ENCODE data around the gene UBE2E1. TPM values are rescaled to one million over a fixed set of nuclear protein-coding genes. Genes with fewer than 3 reads are reported as not detected.
A peak's percentile ranks its signal among the peaks of the same experiment; 100 is the strongest.

The UBE2E1 gene
- 74.6 TPM for total RNA-seq

DNA sequence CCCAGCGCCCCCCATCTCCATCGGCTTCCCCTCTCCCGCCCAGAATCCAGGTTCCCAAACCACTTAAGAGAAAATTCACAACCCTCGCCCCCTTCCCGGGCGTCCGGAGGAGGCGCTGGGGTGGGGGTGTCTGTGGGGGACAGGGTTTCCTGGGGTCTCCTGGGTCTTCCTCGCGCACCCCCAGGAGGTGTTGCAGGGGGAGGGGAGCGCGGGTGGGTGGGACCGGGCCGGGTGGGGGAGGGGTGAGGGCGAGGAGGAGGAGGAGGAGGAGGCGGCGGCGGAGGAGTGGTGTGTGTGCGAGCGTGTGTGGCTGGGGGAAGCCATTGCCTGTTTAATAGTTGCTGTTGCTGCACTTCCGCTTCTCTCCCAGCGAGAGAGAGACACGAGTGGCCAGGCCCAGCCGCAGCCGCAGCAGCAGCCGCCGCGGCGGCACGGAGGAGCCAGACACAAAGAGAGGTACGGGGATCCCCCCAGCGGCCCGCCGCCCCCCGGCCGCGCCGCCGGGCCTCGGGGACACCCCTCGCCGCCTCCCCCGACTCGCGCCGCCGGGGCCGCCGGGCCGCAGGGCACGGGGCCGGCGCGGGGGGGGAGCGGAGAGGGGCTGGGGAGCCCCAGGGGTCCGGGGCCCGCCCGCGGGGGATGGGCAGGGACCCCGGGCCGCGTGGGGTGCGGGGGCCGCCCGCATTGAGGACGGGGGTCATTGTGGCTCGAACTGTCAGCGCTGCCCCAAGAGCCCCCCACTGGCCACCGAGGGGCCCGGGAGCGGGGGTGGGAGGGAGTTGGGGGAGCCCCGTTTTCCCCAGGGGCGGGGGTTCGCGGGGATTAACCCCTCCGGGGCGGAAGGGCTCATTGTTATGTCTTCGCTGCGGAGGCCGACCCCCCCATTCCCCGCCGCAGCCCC, at the start of gene UBE2E1:
Gene UBE2E1, plus strand, starts transcription at position 323 of the 901 bp plus-strand sequence. CDS start 1,315 bp downstream, outside the sequence.
- peak within 1 kb of the TSS; percentile 63 to 66 for H3K27ac ChIP-seq
- DNase-seq (ENCODE audit: low spot score in 2 of 2), result peak in 1 of 2 donors; percentile 84
- H3K9me3 ChIP-seq, result no peaks in the 10 kb centered on the region
- TF ChIP-seq, protein P1, sequence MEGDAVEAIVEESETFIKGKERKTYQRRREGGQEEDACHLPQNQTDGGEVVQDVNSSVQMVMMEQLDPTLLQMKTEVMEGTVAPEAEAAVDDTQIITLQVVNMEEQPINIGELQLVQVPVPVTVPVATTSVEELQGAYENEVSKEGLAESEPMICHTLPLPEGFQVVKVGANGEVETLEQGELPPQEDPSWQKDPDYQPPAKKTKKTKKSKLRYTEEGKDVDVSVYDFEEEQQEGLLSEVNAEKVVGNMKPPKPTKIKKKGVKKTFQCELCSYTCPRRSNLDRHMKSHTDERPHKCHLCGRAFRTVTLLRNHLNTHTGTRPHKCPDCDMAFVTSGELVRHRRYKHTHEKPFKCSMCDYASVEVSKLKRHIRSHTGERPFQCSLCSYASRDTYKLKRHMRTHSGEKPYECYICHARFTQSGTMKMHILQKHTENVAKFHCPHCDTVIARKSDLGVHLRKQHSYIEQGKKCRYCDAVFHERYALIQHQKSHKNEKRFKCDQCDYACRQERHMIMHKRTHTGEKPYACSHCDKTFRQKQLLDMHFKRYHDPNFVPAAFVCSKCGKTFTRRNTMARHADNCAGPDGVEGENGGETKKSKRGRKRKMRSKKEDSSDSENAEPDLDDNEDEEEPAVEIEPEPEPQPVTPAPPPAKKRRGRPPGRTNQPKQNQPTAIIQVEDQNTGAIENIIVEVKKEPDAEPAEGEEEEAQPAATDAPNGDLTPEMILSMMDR (IDR thresholded peaks at IDR 0.05), result no peak
- H3K4me1 ChIP-seq, result peaks cover 0 to 15% of the 10 kb centered on the region in 2 donors
- H3K36me3 ChIP-seq, result no peaks in the 10 kb centered on the region
- peak within 1 kb of the TSS; percentile 78 to 84 for H3K4me3 ChIP-seq
- intact Hi-C loops (cut with DNase I), result loop anchor here (5.0 kb wide), 1 partner anchor 604 kb away; the partner anchor contains the start of gene UBE2E2
- no peaks in the 10 kb centered on the region for H3K27me3 ChIP-seq

DNA sequence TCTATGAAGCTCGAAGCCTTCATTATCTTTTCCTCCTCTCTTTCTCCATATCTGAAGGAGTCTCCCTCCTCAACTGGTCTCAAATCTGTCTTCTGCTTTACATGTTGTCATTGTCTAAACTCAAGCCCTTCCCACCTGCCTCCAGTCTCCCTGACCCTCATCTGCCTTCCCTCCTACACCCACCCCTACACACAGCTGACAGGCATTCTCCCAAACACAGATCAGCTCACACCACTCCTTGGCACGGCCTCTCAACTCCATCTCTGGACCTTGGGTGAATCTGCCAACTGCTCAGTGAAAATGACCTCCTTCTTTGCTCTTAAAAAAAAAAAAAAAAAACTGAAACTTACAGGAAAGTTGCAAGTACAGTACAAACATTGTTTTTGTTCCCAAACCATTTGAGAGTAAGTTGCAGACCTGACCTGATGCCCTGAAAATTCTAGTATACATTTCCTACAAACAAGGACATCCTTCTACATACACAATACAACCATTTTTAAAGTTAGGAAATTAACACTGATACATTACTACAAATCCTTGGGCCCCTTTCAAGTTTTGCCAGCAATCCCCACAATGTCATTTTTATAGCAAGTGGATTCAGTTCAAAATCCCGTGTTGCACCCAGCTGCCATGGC, 49.4 kb upstream of the UBE2E1 start:
- H3K27ac ChIP-seq, result no peak overlapping the region
- intact Hi-C loops (cut with DNase I), result no loop called here
- no peaks in the 10 kb centered on the region for H3K9me3 ChIP-seq
- DNase-seq (ENCODE audit: low spot score in 2 of 2), result no peak
- H3K27me3 ChIP-seq, result no peaks in the 10 kb centered on the region
- no peak overlapping the region for H3K4me3 ChIP-seq
- H3K4me1 ChIP-seq, result peaks cover 0 to under 1% of the 10 kb centered on the region in 2 donors
- no peaks in the 10 kb centered on the region for H3K36me3 ChIP-seq
- TF ChIP-seq, protein P1 (IDR thresholded peaks at IDR 0.05), result no peak

DNA sequence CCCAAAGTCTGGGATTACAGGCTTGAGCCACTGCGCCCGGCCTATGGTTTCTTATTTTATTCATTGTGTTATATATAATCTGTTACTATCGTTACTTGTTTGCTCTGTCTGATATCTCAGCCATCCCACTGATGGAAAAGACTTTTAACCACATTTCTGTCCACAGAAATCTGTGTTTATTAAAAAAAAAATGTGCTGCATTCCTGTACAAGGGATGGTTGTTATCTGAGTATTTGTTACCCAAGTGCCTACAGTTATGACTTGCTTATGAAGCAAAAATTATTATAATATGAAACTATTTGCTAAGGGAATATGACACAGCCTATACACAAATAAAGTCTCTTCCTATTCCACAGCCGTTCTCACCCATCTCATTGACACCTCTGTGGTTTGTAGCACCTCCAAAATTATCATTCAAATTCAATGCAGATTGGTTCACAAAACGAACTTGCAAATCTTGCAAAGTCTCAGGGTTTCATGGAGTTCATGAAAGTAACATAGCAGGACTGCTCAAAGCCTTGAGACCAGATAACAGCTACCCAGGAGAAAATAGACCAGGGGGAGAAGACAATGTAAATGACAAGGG, 47.4 kb upstream of the UBE2E1 start:
- Histone ChIP-seq H3K36me3 (no peaks in the 10 kb centered on the region), H3K27ac (no peak overlapping the region), H3K4me1 (peaks cover 0 to 3% of the 10 kb centered on the region in 2 donors), H3K4me3 (no peak overlapping the region), H3K27me3 (no peaks in the 10 kb centered on the region), H3K9me3 (no peaks in the 10 kb centered on the region)
- TF ChIP-seq, protein P1 (IDR thresholded peaks at IDR 0.05), result no peak
- intact Hi-C loops (cut with DNase I), result no loop called here
- no peak for DNase-seq (ENCODE audit: low spot score in 2 of 2)

DNA sequence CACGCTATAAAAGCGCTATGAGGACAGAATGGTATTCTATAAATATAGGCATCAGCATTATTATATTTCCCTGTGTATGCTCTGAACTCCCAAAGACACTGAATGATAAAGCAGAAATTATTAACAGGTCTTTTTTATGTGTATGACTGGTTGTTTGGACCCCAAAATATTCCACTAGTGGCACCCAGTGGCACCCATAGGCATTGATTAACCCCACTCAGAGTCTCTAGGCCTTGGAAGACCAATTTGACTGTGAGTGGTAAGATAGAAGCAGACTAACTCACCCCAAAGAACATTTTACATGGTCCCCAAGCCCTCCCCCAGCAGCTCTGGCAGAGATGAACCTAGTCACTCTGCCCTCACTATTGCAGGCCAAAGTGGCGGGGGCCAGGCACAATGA, 45.4 kb upstream of the UBE2E1 start:
- H3K4me1 ChIP-seq, result peaks cover 0 to 3% of the 10 kb centered on the region in 2 donors
- TF ChIP-seq, protein P1 (IDR thresholded peaks at IDR 0.05), result no peak
- DNase-seq (ENCODE audit: low spot score in 2 of 2), result no peak
- H3K9me3 ChIP-seq, result no peaks in the 10 kb centered on the region
- no peaks in the 10 kb centered on the region for H3K27me3 ChIP-seq
- H3K4me3 ChIP-seq, result no peak overlapping the region
- intact Hi-C loops (cut with DNase I), result no loop called here
- H3K27ac ChIP-seq, result no peak overlapping the region
- H3K36me3 ChIP-seq, result no peaks in the 10 kb centered on the region

DNA sequence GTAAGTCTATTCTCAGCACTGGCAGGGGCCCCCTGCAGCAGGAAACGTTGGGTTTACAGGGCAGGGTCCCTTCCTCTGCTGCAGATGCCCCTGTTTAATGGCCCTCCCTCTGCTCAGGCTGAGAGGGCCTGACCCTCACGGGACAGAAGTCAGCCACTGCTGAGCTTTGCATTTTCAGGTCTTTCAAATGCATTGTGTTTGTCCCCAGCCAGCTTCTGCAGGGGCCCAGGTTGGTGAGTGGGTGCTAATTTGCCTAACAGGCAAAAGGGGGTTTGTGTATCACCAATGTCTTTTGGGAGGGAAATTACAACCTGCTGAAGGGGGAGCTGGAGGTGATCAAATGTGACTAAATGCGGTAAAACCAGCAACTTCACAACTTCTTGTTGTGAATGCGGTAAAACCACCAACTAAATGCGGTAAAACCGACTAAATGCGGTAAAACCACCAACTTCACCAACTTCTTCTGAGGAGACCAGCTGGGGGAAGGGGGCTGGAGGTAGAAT, 44.8 kb upstream of the UBE2E1 start:
- no peaks in the 10 kb centered on the region for H3K27me3 ChIP-seq
- intact Hi-C loops (cut with DNase I), result no loop called here
- peaks cover 0 to 3% of the 10 kb centered on the region in 2 donors for H3K4me1 ChIP-seq
- H3K36me3 ChIP-seq, result no peaks in the 10 kb centered on the region
- no peak overlapping the region for H3K27ac ChIP-seq
- no peak for DNase-seq (ENCODE audit: low spot score in 2 of 2)
- H3K4me3 ChIP-seq, result no peak overlapping the region
- no peaks in the 10 kb centered on the region for H3K9me3 ChIP-seq
- TF ChIP-seq, protein P1 (IDR thresholded peaks at IDR 0.05), result no peak
